ENCODE measurements around the gene PGLYRP2. TPM values are rescaled to one million over a fixed set of nuclear protein-coding genes. Genes with fewer than 3 reads are reported as not detected.

The PGLYRP2 gene
- total and polyA plus RNA-seq, 2 of the 13 experiments (the other 11 are each of a cell fraction or from before 2014, with no cell fraction given) = 0.04 to 1.0 TPM

- TF ChIP-seq, protein P1, sequence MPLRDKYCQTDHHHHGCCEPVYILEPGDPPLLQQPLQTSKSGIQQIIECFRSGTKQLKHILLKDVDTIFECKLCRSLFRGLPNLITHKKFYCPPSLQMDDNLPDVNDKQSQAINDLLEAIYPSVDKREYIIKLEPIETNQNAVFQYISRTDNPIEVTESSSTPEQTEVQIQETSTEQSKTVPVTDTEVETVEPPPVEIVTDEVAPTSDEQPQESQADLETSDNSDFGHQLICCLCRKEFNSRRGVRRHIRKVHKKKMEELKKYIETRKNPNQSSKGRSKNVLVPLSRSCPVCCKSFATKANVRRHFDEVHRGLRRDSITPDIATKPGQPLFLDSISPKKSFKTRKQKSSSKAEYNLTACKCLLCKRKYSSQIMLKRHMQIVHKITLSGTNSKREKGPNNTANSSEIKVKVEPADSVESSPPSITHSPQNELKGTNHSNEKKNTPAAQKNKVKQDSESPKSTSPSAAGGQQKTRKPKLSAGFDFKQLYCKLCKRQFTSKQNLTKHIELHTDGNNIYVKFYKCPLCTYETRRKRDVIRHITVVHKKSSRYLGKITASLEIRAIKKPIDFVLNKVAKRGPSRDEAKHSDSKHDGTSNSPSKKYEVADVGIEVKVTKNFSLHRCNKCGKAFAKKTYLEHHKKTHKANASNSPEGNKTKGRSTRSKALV (CRISPR knock-in tag; IDR thresholded peaks at IDR 0.05) = 0 out of 2 replicates have a peak, but pooled peaks have one; percentile 40
- TF ChIP-seq ZNF784 (CRISPR knock-in tag; IDR thresholded peaks at IDR 0.05; ENCODE audit: borderline replicate concordance) (0 out of 2 replicates have a peak, but pooled peaks have one; percentile 35), ZNF235 (CRISPR knock-in tag; IDR thresholded peaks at IDR 0.05; ENCODE audit: borderline replicate concordance) (0 out of 2 replicates have a peak, but pooled peaks have one; percentile 56), ZNF619 (CRISPR knock-in tag; IDR thresholded peaks at IDR 0.05) (peak; percentile 46; the same call in 1 of the 2 replicates), MAF1 (CRISPR knock-in tag; IDR thresholded peaks at IDR 0.05; ENCODE audit: borderline replicate concordance) (no peak), CHCHD3 (CRISPR knock-in tag; IDR thresholded peaks at IDR 0.05) (0 out of 2 replicates have a peak, but pooled peaks have one; percentile 44)
- TF ChIP-seq, protein P2, sequence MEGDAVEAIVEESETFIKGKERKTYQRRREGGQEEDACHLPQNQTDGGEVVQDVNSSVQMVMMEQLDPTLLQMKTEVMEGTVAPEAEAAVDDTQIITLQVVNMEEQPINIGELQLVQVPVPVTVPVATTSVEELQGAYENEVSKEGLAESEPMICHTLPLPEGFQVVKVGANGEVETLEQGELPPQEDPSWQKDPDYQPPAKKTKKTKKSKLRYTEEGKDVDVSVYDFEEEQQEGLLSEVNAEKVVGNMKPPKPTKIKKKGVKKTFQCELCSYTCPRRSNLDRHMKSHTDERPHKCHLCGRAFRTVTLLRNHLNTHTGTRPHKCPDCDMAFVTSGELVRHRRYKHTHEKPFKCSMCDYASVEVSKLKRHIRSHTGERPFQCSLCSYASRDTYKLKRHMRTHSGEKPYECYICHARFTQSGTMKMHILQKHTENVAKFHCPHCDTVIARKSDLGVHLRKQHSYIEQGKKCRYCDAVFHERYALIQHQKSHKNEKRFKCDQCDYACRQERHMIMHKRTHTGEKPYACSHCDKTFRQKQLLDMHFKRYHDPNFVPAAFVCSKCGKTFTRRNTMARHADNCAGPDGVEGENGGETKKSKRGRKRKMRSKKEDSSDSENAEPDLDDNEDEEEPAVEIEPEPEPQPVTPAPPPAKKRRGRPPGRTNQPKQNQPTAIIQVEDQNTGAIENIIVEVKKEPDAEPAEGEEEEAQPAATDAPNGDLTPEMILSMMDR (CRISPR knock-in tag; IDR thresholded peaks at IDR 0.05) = peak; percentile 72
- TF ChIP-seq, protein P3, sequence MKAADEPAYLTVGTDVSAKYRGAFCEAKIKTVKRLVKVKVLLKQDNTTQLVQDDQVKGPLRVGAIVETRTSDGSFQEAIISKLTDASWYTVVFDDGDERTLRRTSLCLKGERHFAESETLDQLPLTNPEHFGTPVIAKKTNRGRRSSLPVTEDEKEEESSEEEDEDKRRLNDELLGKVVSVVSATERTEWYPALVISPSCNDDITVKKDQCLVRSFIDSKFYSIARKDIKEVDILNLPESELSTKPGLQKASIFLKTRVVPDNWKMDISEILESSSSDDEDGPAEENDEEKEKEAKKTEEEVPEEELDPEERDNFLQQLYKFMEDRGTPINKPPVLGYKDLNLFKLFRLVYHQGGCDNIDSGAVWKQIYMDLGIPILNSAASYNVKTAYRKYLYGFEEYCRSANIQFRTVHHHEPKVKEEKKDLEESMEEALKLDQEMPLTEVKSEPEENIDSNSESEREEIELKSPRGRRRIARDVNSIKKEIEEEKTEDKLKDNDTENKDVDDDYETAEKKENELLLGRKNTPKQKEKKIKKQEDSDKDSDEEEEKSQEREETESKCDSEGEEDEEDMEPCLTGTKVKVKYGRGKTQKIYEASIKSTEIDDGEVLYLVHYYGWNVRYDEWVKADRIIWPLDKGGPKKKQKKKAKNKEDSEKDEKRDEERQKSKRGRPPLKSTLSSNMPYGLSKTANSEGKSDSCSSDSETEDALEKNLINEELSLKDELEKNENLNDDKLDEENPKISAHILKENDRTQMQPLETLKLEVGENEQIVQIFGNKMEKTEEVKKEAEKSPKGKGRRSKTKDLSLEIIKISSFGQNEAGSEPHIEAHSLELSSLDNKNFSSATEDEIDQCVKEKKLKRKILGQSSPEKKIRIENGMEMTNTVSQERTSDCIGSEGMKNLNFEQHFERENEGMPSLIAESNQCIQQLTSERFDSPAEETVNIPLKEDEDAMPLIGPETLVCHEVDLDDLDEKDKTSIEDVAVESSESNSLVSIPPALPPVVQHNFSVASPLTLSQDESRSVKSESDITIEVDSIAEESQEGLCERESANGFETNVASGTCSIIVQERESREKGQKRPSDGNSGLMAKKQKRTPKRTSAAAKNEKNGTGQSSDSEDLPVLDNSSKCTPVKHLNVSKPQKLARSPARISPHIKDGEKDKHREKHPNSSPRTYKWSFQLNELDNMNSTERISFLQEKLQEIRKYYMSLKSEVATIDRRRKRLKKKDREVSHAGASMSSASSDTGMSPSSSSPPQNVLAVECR (CRISPR knock-in tag; IDR thresholded peaks at IDR 0.05; ENCODE audit: borderline replicate concordance) = peak; percentile 31; the same call in 1 of the 2 replicates
- TF ChIP-seq, protein P4, sequence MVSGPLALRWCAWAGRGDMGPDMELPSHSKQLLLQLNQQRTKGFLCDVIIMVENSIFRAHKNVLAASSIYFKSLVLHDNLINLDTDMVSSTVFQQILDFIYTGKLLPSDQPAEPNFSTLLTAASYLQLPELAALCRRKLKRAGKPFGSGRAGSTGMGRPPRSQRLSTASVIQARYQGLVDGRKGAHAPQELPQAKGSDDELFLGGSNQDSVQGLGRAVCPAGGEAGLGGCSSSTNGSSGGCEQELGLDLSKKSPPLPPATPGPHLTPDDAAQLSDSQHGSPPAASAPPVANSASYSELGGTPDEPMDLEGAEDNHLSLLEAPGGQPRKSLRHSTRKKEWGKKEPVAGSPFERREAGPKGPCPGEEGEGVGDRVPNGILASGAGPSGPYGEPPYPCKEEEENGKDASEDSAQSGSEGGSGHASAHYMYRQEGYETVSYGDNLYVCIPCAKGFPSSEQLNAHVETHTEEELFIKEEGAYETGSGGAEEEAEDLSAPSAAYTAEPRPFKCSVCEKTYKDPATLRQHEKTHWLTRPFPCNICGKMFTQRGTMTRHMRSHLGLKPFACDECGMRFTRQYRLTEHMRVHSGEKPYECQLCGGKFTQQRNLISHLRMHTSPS (CRISPR knock-in tag; IDR thresholded peaks at IDR 0.05; ENCODE audit: low read depth) = 0 out of 2 replicates have a peak, but pooled peaks have one; percentile 35
- TF ChIP-seq, protein P5, sequence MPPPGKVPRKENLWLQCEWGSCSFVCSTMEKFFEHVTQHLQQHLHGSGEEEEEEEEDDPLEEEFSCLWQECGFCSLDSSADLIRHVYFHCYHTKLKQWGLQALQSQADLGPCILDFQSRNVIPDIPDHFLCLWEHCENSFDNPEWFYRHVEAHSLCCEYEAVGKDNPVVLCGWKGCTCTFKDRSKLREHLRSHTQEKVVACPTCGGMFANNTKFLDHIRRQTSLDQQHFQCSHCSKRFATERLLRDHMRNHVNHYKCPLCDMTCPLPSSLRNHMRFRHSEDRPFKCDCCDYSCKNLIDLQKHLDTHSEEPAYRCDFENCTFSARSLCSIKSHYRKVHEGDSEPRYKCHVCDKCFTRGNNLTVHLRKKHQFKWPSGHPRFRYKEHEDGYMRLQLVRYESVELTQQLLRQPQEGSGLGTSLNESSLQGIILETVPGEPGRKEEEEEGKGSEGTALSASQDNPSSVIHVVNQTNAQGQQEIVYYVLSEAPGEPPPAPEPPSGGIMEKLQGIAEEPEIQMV (CRISPR knock-in tag; IDR thresholded peaks at IDR 0.05; ENCODE audit: low read depth) = 0 out of 2 replicates have a peak, but pooled peaks have one; percentile 18
Observed at GRCh38 chr19:15479391-15480345, at the start of gene PGLYRP2 (continued).
